Measurements from ENCODE around the gene HDAC10. TPM values are rescaled to one million over a fixed set of nuclear protein-coding genes. Genes with fewer than 3 reads are reported as not detected.
A peak's percentile ranks its signal among the peaks of the same experiment; 100 is the strongest.

Gene HDAC10
- total RNA-seq, 1 experiment from 2014 or later = 71.3 TPM

GRCh38 chr22:50200461-50201190 lies 50.4 kb downstream of the HDAC10 start, which contains the start of gene SELENOO:
Gene SELENOO (plus strand): TSS chr22:50201011. CDS start chr22:50201037, 26 bp downstream.
- CTCF ChIA-PET = no interaction called here
- H3K36me3 ChIP-seq (ENCODE audit: control insufficient read depth, insufficient read depth, low read length) = no peaks in the 10 kb centered on the region; the same call in 1 of the 2 replicates
- POLR2A ChIA-PET = no interaction called here

GRCh38 chr22:50199829-50200460 lies 51.1 kb downstream of the HDAC10 start:
- ATAC-seq (peak; percentile 55), DNase-seq (ENCODE audit: low read depth, low spot score) (no peak)
- TF ChIP-seq REST (IDR thresholded peaks at IDR 0.05; ENCODE audit: insufficient read depth in 1 of 2, low read depth in 2 of 2, low read length in 1 of 2) (no peak), POLR2AphosphoS5 (IDR thresholded peaks at IDR 0.05; ENCODE audit: low read depth, low read length) (peak; percentile 63)
- intact Hi-C loops (cut with micrococcal nuclease; ENCODE audit: unreplicated experiment) = no loop called here
- H3K4me1 ChIP-seq (ENCODE audit: control insufficient read depth, insufficient read depth, low read length) = peaks cover 14% of the 10 kb centered on the region
- CTCF ChIA-PET = no interaction called here
- no peaks in the 10 kb centered on the region for H3K27me3 ChIP-seq (ENCODE audit: control insufficient read depth, insufficient read depth, low read length)
- in situ Hi-C loops (cut with HindIII; ENCODE audit: low pct_unique_long_range_greater_than_20kb, low sequenced_read_pairs) = no loop called here
- no peaks in the 10 kb centered on the region for H3K9me3 ChIP-seq (ENCODE audit: control insufficient read depth, insufficient read depth, low read depth, low read length)
- H3K27ac ChIP-seq (ENCODE audit: low read length) = peak overlapping the region; percentile 66
- BruUV-seq (replicated peaks) = no TSS peak
- POLR2A ChIA-PET = no interaction called here
- H3K36me3 ChIP-seq (ENCODE audit: control insufficient read depth, insufficient read depth, low read length) = no peaks in the 10 kb centered on the region; the same call in 1 of the 2 replicates
- peak overlapping the region; percentile 55 to 57 for H3K4me3 ChIP-seq (ENCODE audit: low read depth in 2 of 2, low read length in 2 of 2)

More at GRCh38 chr22:50200461-50201190, 50.4 kb downstream of the HDAC10 start, which contains the start of gene SELENOO:
- peak within 1 kb of the TSS; percentile 66 for H3K27ac ChIP-seq (ENCODE audit: low read length)
- BruUV-seq (replicated peaks) = no TSS peak
- DNase-seq (ENCODE audit: low read depth, low spot score) (no peak), ATAC-seq (peak; percentile 86)
- in situ Hi-C loops (cut with HindIII; ENCODE audit: low pct_unique_long_range_greater_than_20kb, low sequenced_read_pairs) = no loop called here
- H3K27me3 ChIP-seq (ENCODE audit: control insufficient read depth, insufficient read depth, low read length) = no peaks in the 10 kb centered on the region
- H3K9me3 ChIP-seq (ENCODE audit: control insufficient read depth, insufficient read depth, low read depth, low read length) = no peaks in the 10 kb centered on the region
- H3K4me1 ChIP-seq (ENCODE audit: control insufficient read depth, insufficient read depth, low read length) = peaks cover 14% of the 10 kb centered on the region
- intact Hi-C loops (cut with micrococcal nuclease; ENCODE audit: unreplicated experiment) = no loop called here
- peak within 1 kb of the TSS; percentile 57 to 64 for H3K4me3 ChIP-seq (ENCODE audit: low read depth in 2 of 2, low read length in 2 of 2)
- TF ChIP-seq SIN3A (IDR thresholded peaks at IDR 0.05; ENCODE audit: borderline replicate concordance, insufficient read depth, low read depth, low read length) = no peak

GRCh38 chr22:50199251-50199721 lies 51.8 kb downstream of the HDAC10 start:
- intact Hi-C loops (cut with micrococcal nuclease; ENCODE audit: unreplicated experiment) = no loop called here
- Histone ChIP-seq H3K27ac (ENCODE audit: low read length) (peak overlapping the region; percentile 17; the same call in 1 of the 2 replicates), H3K4me1 (ENCODE audit: control insufficient read depth, insufficient read depth, low read length) (peaks cover 14% of the 10 kb centered on the region), H3K4me3 (ENCODE audit: low read depth in 2 of 2, low read length in 2 of 2) (no peak overlapping the region; a peak in 1 of 4 replicates), H3K27me3 (ENCODE audit: control insufficient read depth, insufficient read depth, low read length) (no peaks in the 10 kb centered on the region), H3K36me3 (ENCODE audit: control insufficient read depth, insufficient read depth, low read length) (no peaks in the 10 kb centered on the region; the same call in 1 of the 2 replicates), H3K9me3 (ENCODE audit: control insufficient read depth, insufficient read depth, low read depth, low read length) (no peaks in the 10 kb centered on the region)
- ATAC-seq (peak; percentile 13), DNase-seq (ENCODE audit: low read depth, low spot score) (no peak)
- CTCF ChIA-PET = no interaction called here
- no peak for TF ChIP-seq SIN3A (IDR thresholded peaks at IDR 0.05; ENCODE audit: borderline replicate concordance, insufficient read depth, low read depth, low read length)
- no peak for TF ChIP-seq REST (IDR thresholded peaks at IDR 0.05; ENCODE audit: insufficient read depth in 1 of 2, low read depth in 2 of 2, low read length in 1 of 2)
- TF ChIP-seq POLR2AphosphoS5 (IDR thresholded peaks at IDR 0.05; ENCODE audit: low read depth, low read length) = no peak
- TF ChIP-seq CTCF (IDR thresholded peaks at IDR 0.05) = no peak
- TF ChIP-seq TCF7L2 (IDR thresholded peaks at IDR 0.05; ENCODE audit: low read depth, low read length) = no peak
- no TSS peak for BruUV-seq (replicated peaks)
- in situ Hi-C loops (cut with HindIII; ENCODE audit: low pct_unique_long_range_greater_than_20kb, low sequenced_read_pairs) = no loop called here
- POLR2A ChIA-PET = no interaction called here
